NCI-H748 (cell line): ENCODE data around the gene DNAJB6.

Experiments
- DNase-seq: peaks from one replicate; lab custom pipeline; 2025; ENCODE audit not compliant: unreplicated experiment; lab: John Stamatoyannopoulos, UW

DNAJB6 gene

GRCh38 chr7:157394246-157395191 lies 57.7 kb downstream of the DNAJB6 start:
- no peak for DNase-seq

GRCh38 chr7:157395206-157395605 lies 58.4 kb downstream of the DNAJB6 start:
- DNase-seq: no peak

GRCh38 chr7:157396316-157397035 lies 59.7 kb downstream of the DNAJB6 start:
- DNase-seq: no peak

- no peak for DNase-seq
These were observed 60.4 kb downstream of the DNAJB6 start for GRCh38 chr7:157397036-157397720.

GRCh38 chr7:157397731-157398691 lies 61.2 kb downstream of the DNAJB6 start:
- peak; percentile 55 for DNase-seq

GRCh38 chr7:157399086-157399687 lies 62.4 kb downstream of the DNAJB6 start:
- DNase-seq: no peak

- no peak for DNase-seq
These were observed 63.5 kb downstream of the DNAJB6 start for GRCh38 chr7:157400171-157400860.

GRCh38 chr7:157401567-157402387 lies 65.0 kb downstream of the DNAJB6 start:
- no peak for DNase-seq

GRCh38 chr7:157402388-157402703 lies 65.5 kb downstream of the DNAJB6 start:
- no peak for DNase-seq

- no peak for DNase-seq
These were observed 66.2 kb downstream of the DNAJB6 start for GRCh38 chr7:157402911-157403534.

- no peak for DNase-seq
These were observed 67.0 kb downstream of the DNAJB6 start for GRCh38 chr7:157403646-157404401.

- no peak for DNase-seq
These were observed 68.2 kb downstream of the DNAJB6 start for GRCh38 chr7:157404845-157405481.

GRCh38 chr7:157405501-157405900 lies 68.7 kb downstream of the DNAJB6 start:
- DNase-seq: no peak

GRCh38 chr7:157405914-157406810 lies 69.4 kb downstream of the DNAJB6 start:
- DNase-seq: no peak

GRCh38 chr7:157406971-157407370 lies 70.2 kb downstream of the DNAJB6 start:
- no peak for DNase-seq
